HepG2 (cell line): ENCODE results near the gene PRXL2A. TPM values are rescaled to one million over a fixed set of nuclear protein-coding genes. Genes with fewer than 3 reads are reported as not detected.
A peak's percentile ranks its signal among the peaks of the same experiment; 100 is the strongest.

Experiments
- ATAC-seq: fragments of 200-7000 bp; cut with Tn5 transposase; 3 replicates; pipeline ENCODE4 v1.9.1; 2020; ENCODE audit warnings: mild to moderate bottlenecking, moderate library complexity
- BruUV-seq: library from RNA; stranded (reverse); fragments of 400-500 nt; replicated peaks from 2 replicates; lab custom pipeline; 2021; lab: Mats Ljungman, UMichigan
- CTCF ChIA-PET: fragments of 300-600 bp; formaldehyde crosslinking; extraction: SDS; loops from one replicate; lab custom pipeline; 2021; ENCODE audit warnings: low total read pairs, inconsistent platforms, low intra/inter-chr PET ratio; lab: Yijun Ruan, JAX
- POLR2A ChIA-PET: fragments of 350-600 bp; sonication (Branson Sonifier 250); formaldehyde crosslinking; loops from one replicate; lab custom pipeline; 2020; ENCODE audit warnings: antibody characterized with exemption, inconsistent platforms; lab: Yijun Ruan, JAX
- DNase-seq: peaks from one replicate; pipeline ENCODE4 v3.0.0-alpha.2; 2015; ENCODE audit warnings: low spot score
- FAIRE-seq: peaks from 3 replicates; lab custom pipeline; 2011; peaks lifted over from hg19 to GRCh38; lab: Jason Lieb, UNC
- H2AFZ ChIP-seq: one replicate; pipeline ENCODE4 v1.6.1; 2011; ENCODE audit warnings: low read length, inconsistent platforms
- H3K27ac ChIP-seq: fragments of 300-600 bp; 3 replicates; pipeline ENCODE4 v1.8.0; 2011; ENCODE audit warnings: mixed run types, mild to moderate bottlenecking, mixed read lengths, low read length, inconsistent platforms; ENCODE audit not compliant: insufficient read depth; ENCODE audit errors: extremely low read length
- H3K27me3 ChIP-seq, 2 experiments: fragments of 200-600 bp in 1 of 2; 2 replicates in 1 of 2; 3 replicates in 1 of 2; pipeline versions ENCODE4 v1.6.0 to v1.8.0; 2011; ENCODE audit warnings: low read length in 2 of 2, mild to moderate bottlenecking in 2 of 2, moderate library complexity in 2 of 2, inconsistent platforms in 1 of 2; ENCODE audit not compliant: insufficient read depth in 2 of 2, control insufficient read depth in 1 of 2
- H3K36me3 ChIP-seq, 2 experiments: fragments of 200-600 bp in 1 of 2; replicated peaks in 1 of 2; 2 replicates in 1 of 2; 3 replicates in 1 of 2; pipeline versions ENCODE4 v1.5.1 to v1.8.0; 2011; ENCODE audit warnings: low read length in 2 of 2, inconsistent platforms in 1 of 2; ENCODE audit not compliant: insufficient read depth in 2 of 2, control insufficient read depth in 1 of 2
- H3K4me1 ChIP-seq: 2 replicates; pipeline ENCODE4 v1.5.1; 2012; ENCODE audit warnings: low read length, inconsistent platforms; ENCODE audit not compliant: insufficient read depth
- H3K4me2 ChIP-seq: 2 replicates; pipeline ENCODE4 v1.6.0; 2011; ENCODE audit warnings: low read depth, low read length, inconsistent platforms
- H3K4me3 ChIP-seq, 3 experiments: fragments of 200-600 bp in 1 of 3; sonication (generic), shearing (Covaris generic) in 1 of 3; replicated peaks in 1 of 3; 2 replicates each; pipeline ENCODE4 v1.5.1; 2011 to 2016; ENCODE audit warnings: low read length in 3 of 3, inconsistent platforms in 2 of 3, low read depth in 2 of 3, mild to moderate bottlenecking in 2 of 3, control low read depth in 1 of 3, mixed read lengths in 1 of 3; ENCODE audit not compliant: insufficient read depth in 1 of 3
- H3K79me2 ChIP-seq: one replicate; pipeline ENCODE4 v1.6.1; 2011; ENCODE audit warnings: low read length, inconsistent platforms; ENCODE audit not compliant: insufficient read depth
- H3K9ac ChIP-seq: 2 replicates; pipeline ENCODE4 v1.6.0; 2011; ENCODE audit warnings: mild to moderate bottlenecking, low read depth, low read length, inconsistent platforms; ENCODE audit not compliant: insufficient read depth
- H3K9me3 ChIP-seq: 2 replicates; pipeline ENCODE4 v1.5.1; 2012; ENCODE audit warnings: mild to moderate bottlenecking, low read length
- H4K20me1 ChIP-seq: 2 replicates; pipeline ENCODE4 v1.6.0; 2011; ENCODE audit warnings: inconsistent platforms, mild to moderate bottlenecking, low read length, moderate library complexity; ENCODE audit not compliant: insufficient read depth
- ARNT2 ChIP-seq: sonication (generic); formaldehyde crosslinking; IDR thresholded peaks from 2 replicates; pipeline ENCODE4 v1.8.0; 2022; ENCODE audit warnings: mild to moderate bottlenecking, low read depth, missing genetic modification reagents, moderate library complexity
- DBP ChIP-seq: sonication (generic); formaldehyde crosslinking; IDR thresholded peaks from 2 replicates; pipeline ENCODE4 v1.4.0; 2020; ENCODE audit warnings: missing genetic modification reagents; ENCODE audit errors: not compliant biosample characterization
- LCORL ChIP-seq, 2 experiments: fragments of 450-650 bp in 1 of 2; sonication (generic) in 1 of 2; formaldehyde crosslinking in 1 of 2; IDR thresholded peaks; 2 replicates each; pipeline versions ENCODE4 v1.5.0 to v1.6.1; 2017 to 2020; ENCODE audit warnings: antibody characterized with exemption in 1 of 2, missing genetic modification reagents in 1 of 2
- MXD1 ChIP-seq: sonication (generic); formaldehyde crosslinking; IDR thresholded peaks from 2 replicates; pipeline ENCODE4 v1.4.0; 2020; ENCODE audit warnings: mild to moderate bottlenecking, missing genetic modification reagents
- NCOA2 ChIP-seq: sonication (generic); formaldehyde crosslinking; IDR thresholded peaks from 2 replicates; pipeline ENCODE4 v1.8.0; 2022; ENCODE audit warnings: inconsistent platforms
- NFATC3 ChIP-seq: sonication (generic); formaldehyde crosslinking; IDR thresholded peaks from 2 replicates; pipeline ENCODE4 v1.5.1; 2020; ENCODE audit warnings: mild to moderate bottlenecking, missing genetic modification reagents
- NFE2L2 ChIP-seq: fragments of 150-350 bp; IDR thresholded peaks from 2 replicates; pipeline ENCODE4 v1.6.1; 2014; ENCODE audit warnings: low read length
- PPARG ChIP-seq: conservative IDR thresholded peaks from 2 replicates; pipeline ENCODE4 v1.6.1; 2016; ENCODE audit warnings: missing biosample characterization, missing genetic modification reagents
- SP4 ChIP-seq: sonication (generic); formaldehyde crosslinking; IDR thresholded peaks from 2 replicates; pipeline ENCODE4 v1.8.1; 2023; ENCODE audit warnings: mild to moderate bottlenecking, missing genetic modification reagents
- ZNF234 ChIP-seq: sonication (generic); formaldehyde crosslinking; conservative IDR thresholded peaks from 2 replicates; pipeline ENCODE4 v1.5.1; 2020; ENCODE audit warnings: mild to moderate bottlenecking, missing genetic modification reagents
- WGBS: methylation state at CpG from one replicate; pipeline ENCODE4 v1.1.6; 2017; ENCODE audit warnings: low lambda C conversion rate; 5-methylcytosine and 5-hydroxymethylcytosine counted together
- in situ Hi-C: cut with HindIII; loops from 2 replicates; pipeline ENCODE4 v1.10.0; 2017; ENCODE audit warnings: low pct_unique_long_range_greater_than_20kb; ENCODE audit not compliant: extremely low pct_ligation_motif_present
- intact Hi-C: fragments of 100-400 bp; cut with micrococcal nuclease; formaldehyde crosslinking; loops from one replicate; pipeline ENCODE4 v1.10.0; 2022; ENCODE audit not compliant: unreplicated experiment
- polyA plus RNA-seq, 8 experiments: library from polyadenylated mRNA; depleted of rRNA in 3 of 8; stranded (reverse) in 7 of 8; unstranded in 1 of 8; fragments of >200 nt; fragmentation: Illumina TruSeq in 4 of 8; extraction: Trizol in 4 of 8; gene quantifications; 2 replicates each; pipeline versions ENCODE4 v1.2.1 to v1.2.3, GENCODE V29; 2011 to 2016; ENCODE audit warnings: low read depth in 4 of 8, missing spikeins in 1 of 8, mixed read lengths in 1 of 8; ENCODE audit not compliant: insufficient read depth in 1 of 8
- total RNA-seq, 5 experiments: library from RNA; depleted of rRNA; stranded (reverse); fragments of >200 nt; fragmentation: Illumina TruSeq; extraction: Trizol; gene quantifications; 2 replicates each; pipeline ENCODE4 v1.2.3, GENCODE V29; 2016; ENCODE audit warnings: low read depth in 1 of 5
- TF ChIP-seq, protein P1 (sequence below): IDR thresholded peaks from 2 replicates; pipeline ENCODE4 v1.6.1; 2016; ENCODE audit warnings: missing biosample characterization, missing genetic modification reagents, low read depth

PRXL2A gene
- total and polyA plus RNA-seq, 2 of the 13 experiments (the other 11 are each of a cell fraction or from before 2014, with no cell fraction given) = 43.9 to 79.9 TPM

GRCh38 chr10:80444124-80444523 is 35.8 kb downstream of the PRXL2A start:
- TF ChIP-seq NFATC3 (CRISPR knock-in tag) (no peak), SP4 (0 out of 2 replicates have a peak, but pooled peaks have one; percentile 17), MXD1 (0 out of 2 replicates have a peak, but pooled peaks have one; percentile 38)
- TF ChIP-seq, all 625 proteins: peak for 2
- Histone ChIP-seq H3K4me2 (peak overlapping the region; percentile 37), H3K9ac (no peak overlapping the region), H3K36me3 (no peaks in the 10 kb centered on the region), H3K4me1 (peaks cover 46% of the 10 kb centered on the region), H3K27me3 (no peaks in the 10 kb centered on the region), H3K9me3 (no peaks in the 10 kb centered on the region), H4K20me1 (no peaks in the 10 kb centered on the region), H2AFZ (no peak overlapping the region), H3K27ac (no peak overlapping the region), H3K79me2 (no peaks in the 10 kb centered on the region), H3K4me3 (no peak overlapping the region)
- ChIA-PET CTCF (interaction anchor here (0.7 to 4.5 kb wide), 8 partner anchors 17 to 124 kb away, joined by 3 to 65 read pairs (median 6); no protein-coding TSS in a partner anchor), POLR2A (interaction anchor here (1.0 to 3.5 kb wide), 4 partner anchors 36 to 63 kb away, joined by 3 to 28 read pairs (median 8); partner anchors contain the start of gene PRXL2A)
- in situ Hi-C loops = loop anchor here (5.0 kb wide), 1 partner anchor 57 kb away; no protein-coding TSS in a partner anchor
- DNase-seq (no peak), FAIRE-seq (no peak), ATAC-seq (peak; percentile 7)
- BruUV-seq = no TSS peak
- WGBS = 18% methylated on average over 2 of the region's 2 CpGs
- intact Hi-C loops = loop anchor here (1.0 to 10.0 kb wide), 7 partner anchors 37 to 481 kb away; partner anchors contain the start of gene PRXL2A

DNA sequence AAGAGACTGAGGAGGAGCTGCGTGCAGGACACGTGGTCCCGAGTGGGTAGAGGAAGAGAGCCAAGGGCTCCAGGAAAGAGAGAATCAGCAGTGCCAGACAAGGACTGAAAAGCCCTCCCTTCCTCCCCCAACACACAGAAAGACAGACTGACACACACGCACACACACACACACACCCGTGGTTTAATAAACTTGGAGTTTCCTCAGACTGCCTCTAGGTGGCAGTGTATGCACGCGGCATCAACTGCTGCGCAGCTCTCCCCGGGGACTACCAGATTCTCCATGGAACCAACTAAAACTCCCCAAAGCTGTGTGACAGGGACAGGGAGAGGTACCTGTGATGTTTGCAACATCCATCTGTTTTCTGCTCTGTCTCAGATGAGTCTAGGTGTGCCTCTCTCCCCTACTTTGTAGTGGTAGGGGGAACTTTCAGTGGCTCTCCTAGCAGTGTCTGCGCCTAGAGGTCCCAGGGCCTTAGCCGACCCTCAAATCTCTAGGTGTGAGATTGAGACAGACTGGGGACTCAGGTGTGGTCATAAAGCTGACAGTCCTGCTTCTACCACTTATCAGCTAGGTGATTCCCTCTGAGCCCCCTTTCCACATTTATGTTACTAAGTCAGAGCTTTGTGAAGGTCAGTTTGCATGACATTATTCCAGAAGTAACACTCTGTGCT is 36.4 kb downstream of the PRXL2A start:
- no TSS peak for BruUV-seq
- intact Hi-C loops = loop anchor here (1.0 to 10.0 kb wide), 7 partner anchors 37 to 480 kb away; partner anchors contain the start of gene PRXL2A
- Histone ChIP-seq H3K36me3 (no peaks in the 10 kb centered on the region), H3K4me1 (peaks cover 53% of the 10 kb centered on the region), H3K79me2 (no peaks in the 10 kb centered on the region), H3K27me3 (no peaks in the 10 kb centered on the region), H3K9ac (no peak overlapping the region), H2AFZ (no peak overlapping the region), H3K4me3 (no peak overlapping the region), H3K4me2 (peak overlapping the region; percentile 37; the same call in 1 of the 2 replicates), H3K9me3 (no peaks in the 10 kb centered on the region), H4K20me1 (no peaks in the 10 kb centered on the region), H3K27ac (no peak overlapping the region)
- CTCF ChIA-PET = interaction anchor here (0.7 to 4.5 kb wide), 6 partner anchors 16 to 123 kb away, joined by 3 to 65 read pairs (median 7); no protein-coding TSS in a partner anchor
- ATAC-seq = peak; percentile 91
- in situ Hi-C loops = loop anchor here (5.0 kb wide), 1 partner anchor 57 kb away; no protein-coding TSS in a partner anchor
- peak; percentile 26 for FAIRE-seq
- peak; percentile 58 for DNase-seq
- WGBS = 13% methylated on average over 8 of the region's 11 CpGs
- POLR2A ChIA-PET = interaction anchor here (1.0 to 3.5 kb wide), 4 partner anchors 37 to 62 kb away, joined by 3 to 28 read pairs (median 8); partner anchors contain the start of gene PRXL2A
- TF ChIP-seq NCOA2 (CRISPR knock-in tag) (no peak), NFE2L2 (no peak), DBP (CRISPR knock-in tag) (no peak), ARNT2 (no peak), ZNF234 (CRISPR knock-in tag) (no peak), LCORL (IDR thresholded peaks at IDR 0.05) (no peak), LCORL (CRISPR knock-in tag; IDR thresholded peaks at IDR 0.05) (0 out of 2 replicates have a peak, but pooled peaks have one; percentile 13), PPARG (CRISPR knock-in tag) (peak; percentile 35; the same call in 1 of the 2 replicates)
- TF ChIP-seq, protein P1, sequence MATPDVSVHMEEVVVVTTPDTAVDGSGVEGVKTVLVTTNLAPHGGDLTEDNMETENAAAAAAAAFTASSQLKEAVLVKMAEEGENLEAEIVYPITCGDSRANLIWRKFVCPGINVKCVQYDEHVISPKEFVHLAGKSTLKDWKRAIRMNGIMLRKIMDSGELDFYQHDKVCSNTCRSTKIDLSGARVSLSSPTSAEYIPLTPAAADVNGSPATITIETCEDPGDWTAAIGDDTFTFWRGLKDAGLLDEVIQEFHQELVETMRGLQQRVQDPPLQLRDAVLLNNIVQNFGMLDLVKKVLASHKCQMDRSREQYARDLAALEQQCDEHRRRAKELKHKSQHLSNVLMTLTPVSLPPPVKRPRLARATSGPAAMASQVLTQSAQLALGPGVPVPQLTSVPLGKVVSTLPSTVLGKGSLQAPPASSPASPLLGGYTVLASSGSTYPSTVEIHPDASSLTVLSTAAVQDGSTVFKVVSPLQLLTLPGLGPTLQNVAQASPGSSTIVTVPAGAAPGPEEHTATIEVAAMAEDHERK = no peak
